ENCODE results near the gene CPVL. TPM values are rescaled to one million over a fixed set of nuclear protein-coding genes. Genes with fewer than 3 reads are reported as not detected.

The CPVL gene
- total RNA-seq, 3 donors from 2014 or later (not counting 1 experiment from before 2014, with no cell fraction given), result 4.9 to 11.6 (median 9.8) TPM

- Histone ChIP-seq H3K27me3 (ENCODE audit: control insufficient read depth, insufficient read depth, low read length) (no peaks in the 10 kb centered on the region), H3K36me3 (ENCODE audit: control insufficient read depth, insufficient read depth, low read length) (no peaks in the 10 kb centered on the region), H3K9me3 (ENCODE audit: control insufficient read depth, insufficient read depth, low read length) (no peaks in the 10 kb centered on the region), H3K4me1 (ENCODE audit: control insufficient read depth, insufficient read depth, low read length) (no peaks in the 10 kb centered on the region), H3K4me3 (ENCODE audit: low read length) (no peak overlapping the region), H3K27ac (ENCODE audit: low read length) (no peak overlapping the region)
- H3K4me3 Mint-ChIP-seq, result no peak overlapping the region
- TF ChIP-seq CTCF (IDR thresholded peaks at IDR 0.05), result no peak
- ATAC-seq, result no peak
- intact Hi-C loops (cut with micrococcal nuclease), result no loop called here
- no peaks in the 10 kb centered on the region for H3K9me3 Mint-ChIP-seq
- peaks cover 40 to 41% of the 10 kb centered on the region in 2 donors for H3K27me3 Mint-ChIP-seq (ENCODE audit: low read depth in 2 of 2)
- no peak overlapping the region for H3K27ac Mint-ChIP-seq
- DNase-seq, result no peak
- no peaks in the 10 kb centered on the region for H3K4me1 Mint-ChIP-seq
- no peaks in the 10 kb centered on the region for H3K36me3 Mint-ChIP-seq
- WGBS (ENCODE audit: insufficient coverage), result 88% methylated on average over 3 of the region's 3 CpGs
Measured at GRCh38 chr7:29132980-29133379, 13.4 kb downstream of the CPVL start.

DNA sequence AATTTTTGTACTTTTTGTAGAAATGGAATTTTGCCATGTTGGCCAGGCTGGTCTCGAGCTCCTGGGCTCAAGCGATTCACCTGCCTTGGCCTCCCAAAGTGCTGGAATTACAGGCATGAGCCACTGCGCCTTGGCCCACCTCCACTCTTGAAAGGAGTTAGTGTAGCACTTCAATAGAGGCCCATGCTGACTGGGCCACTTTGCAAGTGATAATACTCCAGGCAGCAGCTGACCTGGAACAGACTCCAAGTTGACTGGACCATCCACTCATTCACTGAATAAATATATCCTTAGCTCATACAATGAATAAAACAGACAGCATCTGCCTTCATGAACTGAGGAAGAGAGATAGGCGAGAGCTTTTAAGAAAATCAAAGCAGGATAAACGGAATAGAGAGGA lies 14.7 kb downstream of the CPVL start:
- WGBS (ENCODE audit: insufficient coverage), result 87% methylated on average over 5 of the region's 5 CpGs
- DNase-seq, result no peak
- Mint-ChIP-seq H3K27ac (no peak overlapping the region), H3K27me3 (ENCODE audit: low read depth in 2 of 2) (peaks cover 32 to 35% of the 10 kb centered on the region in 2 donors), H3K9me3 (no peaks in the 10 kb centered on the region), H3K36me3 (no peaks in the 10 kb centered on the region), H3K4me1 (no peaks in the 10 kb centered on the region), H3K4me3 (no peak overlapping the region)
- Histone ChIP-seq H3K4me1 (ENCODE audit: control insufficient read depth, insufficient read depth, low read length) (no peaks in the 10 kb centered on the region), H3K9me3 (ENCODE audit: control insufficient read depth, insufficient read depth, low read length) (no peaks in the 10 kb centered on the region), H3K27me3 (ENCODE audit: control insufficient read depth, insufficient read depth, low read length) (no peaks in the 10 kb centered on the region), H3K36me3 (ENCODE audit: control insufficient read depth, insufficient read depth, low read length) (no peaks in the 10 kb centered on the region), H3K4me3 (ENCODE audit: low read length) (no peak overlapping the region), H3K27ac (ENCODE audit: low read length) (no peak overlapping the region)
- ATAC-seq, result no peak
- intact Hi-C loops (cut with micrococcal nuclease), result no loop called here
- no peak for TF ChIP-seq CTCF (IDR thresholded peaks at IDR 0.05)

GRCh38 chr7:29130096-29130495 lies 16.2 kb downstream of the CPVL start:
- intact Hi-C loops (cut with micrococcal nuclease), result no loop called here
- Mint-ChIP-seq H3K27ac (no peak overlapping the region), H3K27me3 (ENCODE audit: low read depth in 2 of 2) (peaks cover 24 to 27% of the 10 kb centered on the region in 2 donors), H3K36me3 (no peaks in the 10 kb centered on the region), H3K4me3 (no peak overlapping the region), H3K9me3 (no peaks in the 10 kb centered on the region), H3K4me1 (no peaks in the 10 kb centered on the region)
- no peak overlapping the region for H3K27ac ChIP-seq (ENCODE audit: low read length)
- no peaks in the 10 kb centered on the region for H3K9me3 ChIP-seq (ENCODE audit: control insufficient read depth, insufficient read depth, low read length)
- TF ChIP-seq CTCF (IDR thresholded peaks at IDR 0.05), result no peak
- no peak for ATAC-seq
- 93% methylated on average over 1 of the region's 1 CpG for WGBS (ENCODE audit: insufficient coverage)
- H3K4me3 ChIP-seq (ENCODE audit: low read length), result no peak overlapping the region
- H3K36me3 ChIP-seq (ENCODE audit: control insufficient read depth, insufficient read depth, low read length), result no peaks in the 10 kb centered on the region
- H3K27me3 ChIP-seq (ENCODE audit: control insufficient read depth, insufficient read depth, low read length), result no peaks in the 10 kb centered on the region
- DNase-seq, result no peak
- H3K4me1 ChIP-seq (ENCODE audit: control insufficient read depth, insufficient read depth, low read length), result no peaks in the 10 kb centered on the region

GRCh38 chr7:29127527-29127926 lies 18.8 kb downstream of the CPVL start:
- intact Hi-C loops (cut with micrococcal nuclease), result no loop called here
- no peaks in the 10 kb centered on the region for H3K27me3 ChIP-seq (ENCODE audit: control insufficient read depth, insufficient read depth, low read length)
- Mint-ChIP-seq H3K27ac (no peak overlapping the region), H3K36me3 (no peaks in the 10 kb centered on the region), H3K4me1 (no peaks in the 10 kb centered on the region), H3K27me3 (ENCODE audit: low read depth in 2 of 2) (peaks cover 6 to 13% of the 10 kb centered on the region in 2 donors), H3K9me3 (no peaks in the 10 kb centered on the region), H3K4me3 (no peak overlapping the region)
- H3K9me3 ChIP-seq (ENCODE audit: control insufficient read depth, insufficient read depth, low read length), result no peaks in the 10 kb centered on the region
- TF ChIP-seq CTCF (IDR thresholded peaks at IDR 0.05), result no peak
- H3K36me3 ChIP-seq (ENCODE audit: control insufficient read depth, insufficient read depth, low read length), result no peaks in the 10 kb centered on the region
- no peak overlapping the region for H3K27ac ChIP-seq (ENCODE audit: low read length)
- 67% methylated on average over 4 of the region's 4 CpGs for WGBS (ENCODE audit: insufficient coverage)
- ATAC-seq, result no peak
- no peak for DNase-seq
- H3K4me1 ChIP-seq (ENCODE audit: control insufficient read depth, insufficient read depth, low read length), result no peaks in the 10 kb centered on the region
- no peak overlapping the region for H3K4me3 ChIP-seq (ENCODE audit: low read length)

All from natural killer cell (primary cell).